Endothelial cell of umbilical vein (primary cell): ENCODE measurements around the gene SYCP2. TPM values are rescaled to one million over a fixed set of nuclear protein-coding genes. Genes with fewer than 3 reads are reported as not detected.

Experiments used
- BruUV-seq: library from RNA; stranded (reverse); fragments of 400-500 nt; replicated peaks from 2 replicates; lab custom pipeline; 2021; lab: Mats Ljungman, UMichigan
- CTCF ChIA-PET: fragments of 300-600, 350-600 bp; sonication (Branson Sonifier 250); formaldehyde crosslinking; loops from one replicate; lab custom pipeline; 2021; ENCODE audit warnings: antibody characterized with exemption, inconsistent platforms; lab: Charles Lee
- POLR2A ChIA-PET: fragments of 300-600, 350-600 bp; sonication (Branson Sonifier 250); formaldehyde crosslinking; loops from one replicate; lab custom pipeline; 2021; ENCODE audit warnings: antibody characterized with exemption, inconsistent platforms; lab: Charles Lee
- DNase-seq: peaks from one replicate; pipeline ENCODE4 v3.0.0-alpha.2; 2011; ENCODE audit warnings: low read depth, low spot score
- FAIRE-seq: peaks from 2 replicates; lab custom pipeline; 2011; peaks lifted over from hg19 to GRCh38; lab: Jason Lieb, UNC
- H2AFZ ChIP-seq: 2 replicates; pipeline ENCODE4 v1.6.0; 2012; ENCODE audit warnings: low read depth, low read length, control low read depth, inconsistent platforms
- H3K27ac ChIP-seq: 2 replicates; pipeline ENCODE4 v1.5.1; 2011; ENCODE audit warnings: low read depth, mild to moderate bottlenecking, control low read depth, low read length, moderate library complexity; ENCODE audit not compliant: insufficient read depth
- H3K27me3 ChIP-seq, 2 experiments: 2 replicates each; pipeline versions ENCODE4 v1.6.0 to v1.6.1; 2011; ENCODE audit warnings: low read length in 2 of 2, mixed read lengths in 1 of 2; ENCODE audit not compliant: control insufficient read depth in 2 of 2, insufficient read depth in 2 of 2
- H3K36me3 ChIP-seq, 2 experiments: 2 replicates in 1 of 2; 3 replicates in 1 of 2; pipeline ENCODE4 v1.5.1; 2011; ENCODE audit warnings: low read length in 2 of 2, mild to moderate bottlenecking in 1 of 2, moderate library complexity in 1 of 2; ENCODE audit not compliant: control insufficient read depth in 2 of 2, insufficient read depth in 2 of 2; ENCODE audit errors: extremely low read depth in 1 of 2
- H3K4me1 ChIP-seq: 3 replicates; pipeline ENCODE4 v1.5.1; 2011; ENCODE audit warnings: mild to moderate bottlenecking, low read length; ENCODE audit not compliant: control insufficient read depth, insufficient read depth; ENCODE audit errors: extremely low read depth
- H3K4me2 ChIP-seq: 2 replicates; pipeline ENCODE4 v1.6.1; 2011; ENCODE audit warnings: low read length, control low read depth, mixed read lengths; ENCODE audit not compliant: insufficient read depth
- H3K4me3 ChIP-seq, 3 experiments: fragments of 200-600 bp in 1 of 3; sonication (generic), shearing (Covaris generic) in 1 of 3; replicated peaks in 1 of 3; 2 replicates each; pipeline ENCODE4 v1.5.1; 2011 to 2016; ENCODE audit warnings: control low read depth in 3 of 3, low read length in 3 of 3, mild to moderate bottlenecking in 2 of 3, inconsistent platforms in 1 of 3, low read depth in 1 of 3, moderate library complexity in 1 of 3; ENCODE audit not compliant: insufficient read depth in 1 of 3
- H3K79me2 ChIP-seq: 2 replicates; pipeline ENCODE4 v1.6.0; 2012; ENCODE audit warnings: low read length, inconsistent platforms; ENCODE audit not compliant: control insufficient read depth, insufficient read depth
- H3K9ac ChIP-seq: replicated peaks from 2 replicates; pipeline ENCODE3; 2011; ENCODE audit warnings: low read length, control low read depth; ENCODE audit not compliant: insufficient read depth; ENCODE audit errors: extremely low read depth
- H3K9me1 ChIP-seq: replicated peaks from 3 replicates; pipeline ENCODE4 v1.6.0; 2011; ENCODE audit warnings: mild to moderate bottlenecking, low read length; ENCODE audit not compliant: control insufficient read depth, insufficient read depth; ENCODE audit errors: extremely low read depth
- H3K9me3 ChIP-seq: replicated peaks from 2 replicates; pipeline ENCODE4 v1.5.1; 2012; ENCODE audit warnings: low read length, inconsistent platforms; ENCODE audit not compliant: control insufficient read depth, insufficient read depth
- H4K20me1 ChIP-seq: replicated peaks from 2 replicates; pipeline ENCODE3; 2011; ENCODE audit warnings: mild to moderate bottlenecking, low read length; ENCODE audit not compliant: control insufficient read depth, insufficient read depth; ENCODE audit errors: extremely low read depth
- CTCF ChIP-seq, 2 donors: IDR thresholded peaks; 1 replicate in 1 of 2; 2 replicates in 1 of 2; pipeline ENCODE4 v1.5.1; 2011; ENCODE audit warnings: low read length in 2 of 2, mild to moderate bottlenecking in 2 of 2, moderate library complexity in 2 of 2, control low read depth in 1 of 2, inconsistent platforms in 1 of 2, low read depth in 1 of 2; ENCODE audit not compliant: insufficient read depth in 1 of 2; ENCODE audit errors: extremely low read depth in 1 of 2
- EZH2 ChIP-seq: IDR thresholded peaks from 2 replicates; pipeline ENCODE4 v1.6.1; 2012; ENCODE audit warnings: borderline replicate concordance, low read depth, mild to moderate bottlenecking, moderate library complexity, low read length, inconsistent platforms; ENCODE audit not compliant: severe bottlenecking
- FOS ChIP-seq: IDR thresholded peaks from 2 replicates; pipeline ENCODE4 v1.6.1; 2011; ENCODE audit warnings: mild to moderate bottlenecking, low read length, moderate library complexity, borderline replicate concordance; ENCODE audit not compliant: insufficient read depth
- GATA2 ChIP-seq: IDR thresholded peaks from 2 replicates; pipeline ENCODE4 v1.7.0; 2011; ENCODE audit warnings: low read depth, mild to moderate bottlenecking, moderate library complexity, mixed read lengths, low read length; ENCODE audit not compliant: insufficient read length, insufficient read depth
- JUN ChIP-seq: IDR thresholded peaks from 2 replicates; pipeline ENCODE4 v1.6.1; 2011; ENCODE audit warnings: borderline replicate concordance, low read depth; ENCODE audit not compliant: insufficient read length, insufficient read depth
- MAX ChIP-seq: IDR thresholded peaks from 2 replicates; pipeline ENCODE4 v1.6.1; 2011; ENCODE audit not compliant: insufficient read depth, insufficient read length
- MYC ChIP-seq: IDR thresholded peaks from one replicate; pipeline ENCODE4 v1.6.1; 2011; ENCODE audit warnings: mild to moderate bottlenecking, low read depth, low read length
- POLR2A ChIP-seq: IDR thresholded peaks from 2 replicates; pipeline ENCODE4 v1.6.1; 2012; ENCODE audit warnings: low read depth, mild to moderate bottlenecking, control low read depth, low read length
- POLR2AphosphoS5 ChIP-seq: IDR thresholded peaks from 2 replicates; pipeline ENCODE4 v1.6.1; 2012; ENCODE audit warnings: low read depth, mild to moderate bottlenecking, control low read depth, low read length, moderate library complexity; ENCODE audit not compliant: insufficient read depth
- dilution Hi-C: fragments of 300-500 bp; cut with MboI; formaldehyde crosslinking; loops from one replicate; pipeline ENCODE4 v1.15.0; 2019; ENCODE audit warnings: low sequenced_read_pairs; ENCODE audit not compliant: extremely low pct_ligation_motif_present
- intact Hi-C: fragments of 100-400 bp; cut with micrococcal nuclease; formaldehyde crosslinking; loops from one replicate; pipeline ENCODE4 v1.10.0; 2022
- polyA plus RNA-seq, 4 experiments: library from polyadenylated mRNA; depleted of rRNA in 3 of 4; stranded (reverse) in 3 of 4; unstranded in 1 of 4; fragments of >200 nt; gene quantifications; 2 replicates each; pipeline versions ENCODE4 v1.2.1 to v1.2.3, GENCODE V29; 2011 to 2012; ENCODE audit warnings: missing spikeins in 1 of 4
- total RNA-seq: library from RNA; stranded (reverse); gene quantifications from 2 replicates; pipeline ENCODE4 v1.2.3, GENCODE V29; 2021

Gene SYCP2
- total and polyA plus RNA-seq, 2 donors (not counting 3 experiments of a cell fraction or from before 2014, with no cell fraction given) = 0.07 to 0.35 TPM

- DNase-seq (no peak), FAIRE-seq (no peak)
- Histone ChIP-seq H2AFZ (no peak overlapping the region), H3K36me3 (no peaks in the 10 kb centered on the region), H3K9ac (no peak overlapping the region), H3K27me3 (no peaks in the 10 kb centered on the region), H3K4me2 (no peak overlapping the region), H3K9me1 (no peaks in the 10 kb centered on the region), H4K20me1 (no peaks in the 10 kb centered on the region), H3K4me3 (no peak overlapping the region), H3K9me3 (no peaks in the 10 kb centered on the region), H3K4me1 (peaks cover 14% of the 10 kb centered on the region), H3K79me2 (peaks cover 6% of the 10 kb centered on the region), H3K27ac (no peak overlapping the region)
- ChIA-PET POLR2A (no interaction called here), CTCF (interaction anchor here (1.0 kb wide), 1 partner anchor 10 kb away, joined by 3 read pairs; no protein-coding TSS in a partner anchor)
- dilution Hi-C loops (no loop called here), intact Hi-C loops (no loop called here)
- no peak for TF ChIP-seq GATA2
- TF ChIP-seq MYC = no peak
- TF ChIP-seq FOS = no peak
- BruUV-seq = no TSS peak
These were observed 3.0 kb upstream of the SYCP2 start for GRCh38 chr20:59936409-59936808.

GRCh38 chr20:59935457-59936185 lies 2.2 kb upstream of the SYCP2 start:
- Histone ChIP-seq H3K9me3 (no peaks in the 10 kb centered on the region), H3K9me1 (no peaks in the 10 kb centered on the region), H3K79me2 (peaks cover 6% of the 10 kb centered on the region), H3K36me3 (no peaks in the 10 kb centered on the region), H3K4me3 (no peak overlapping the region), H3K27ac (no peak overlapping the region), H4K20me1 (no peaks in the 10 kb centered on the region), H2AFZ (no peak overlapping the region), H3K4me2 (no peak overlapping the region), H3K4me1 (peaks cover 7% of the 10 kb centered on the region), H3K27me3 (peaks cover 0 to 2% of the 10 kb centered on the region in 2 experiments), H3K9ac (no peak overlapping the region)
- FAIRE-seq (no peak), DNase-seq (no peak)
- ChIA-PET CTCF (interaction anchor here (1.3 to 2.6 kb wide), 5 partner anchors 9 to 61 kb away, joined by 4 to 28 read pairs (median 7); no protein-coding TSS in a partner anchor), POLR2A (interaction anchor here (1.0 kb wide), 1 partner anchor 19 kb away, joined by 3 read pairs; no protein-coding TSS in a partner anchor)
- intact Hi-C loops = no loop called here
- BruUV-seq = no TSS peak
- dilution Hi-C loops = no loop called here
- TF ChIP-seq EZH2 = no peak
- TF ChIP-seq POLR2AphosphoS5 = no peak
- no peak for TF ChIP-seq FOS
- TF ChIP-seq MAX = no peak
- no peak for TF ChIP-seq MYC
- TF ChIP-seq CTCF (IDR thresholded peaks at IDR 0.05; ENCODE audit: extremely low read depth in 1 of 2, insufficient read depth in 1 of 2, low read depth in 1 of 2, low read length in 2 of 2) = no peak
- TF ChIP-seq JUN = no peak
- no peak for TF ChIP-seq POLR2A
- no peak for TF ChIP-seq GATA2
